DMS114 treated with DMSO at 0.1 percent for 48 hours (cell line): Measurements from ENCODE around the gene HLA-DRB1.
"Not testable (repeated sequence)": the region's sequence is repeated elsewhere in the genome, so short reads cannot be mapped to it uniquely, and the experiment has no call there.

Source experiments
- DNase-seq: peaks from one replicate; lab custom pipeline; 2025; ENCODE audit not compliant: unreplicated experiment; lab: John Stamatoyannopoulos, UW

The HLA-DRB1 gene

DNA sequence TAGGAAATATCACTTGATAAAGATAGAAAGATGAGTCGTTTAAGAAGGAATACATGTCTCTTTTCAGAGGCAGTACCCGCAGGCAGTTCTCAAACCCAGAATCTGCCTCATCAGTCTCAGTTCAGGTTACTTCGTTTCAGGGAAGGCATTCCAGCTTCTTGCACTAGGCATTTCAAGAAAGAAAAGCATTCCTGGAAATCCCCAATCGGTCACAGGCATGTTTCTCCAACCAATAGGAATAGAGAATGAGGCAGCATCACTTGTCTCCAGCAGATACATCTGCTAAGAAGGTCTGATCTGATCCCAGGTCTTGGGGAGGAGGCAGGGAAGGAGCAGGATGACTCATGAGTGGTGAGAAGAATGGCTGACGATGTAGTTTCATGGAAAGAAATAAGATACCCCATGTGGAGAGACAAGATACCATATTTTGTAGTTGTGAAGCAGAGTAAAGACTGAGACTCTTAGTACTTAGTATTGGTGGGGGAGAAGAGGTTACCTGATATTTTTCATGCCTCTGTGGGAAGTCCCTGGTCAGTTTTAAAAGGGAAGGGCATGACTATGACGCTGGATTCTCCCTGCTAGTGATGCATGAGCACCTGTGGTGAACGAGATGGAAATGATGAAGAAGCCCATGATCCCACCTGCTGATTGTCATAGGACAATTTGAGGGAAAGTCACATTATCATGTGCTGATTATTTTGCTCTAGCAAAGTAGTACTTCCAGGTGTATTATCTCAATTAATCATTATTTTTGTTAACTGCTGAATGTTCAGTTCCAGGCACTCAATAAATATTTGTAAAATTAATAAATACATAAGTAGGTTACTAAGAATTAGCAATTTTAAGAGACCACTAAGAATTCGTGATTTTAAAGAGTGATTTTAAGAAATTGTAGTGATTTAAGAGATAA is 20.3 kb upstream of the HLA-DRB1 start:
- peak; percentile 93 for DNase-seq

DNA sequence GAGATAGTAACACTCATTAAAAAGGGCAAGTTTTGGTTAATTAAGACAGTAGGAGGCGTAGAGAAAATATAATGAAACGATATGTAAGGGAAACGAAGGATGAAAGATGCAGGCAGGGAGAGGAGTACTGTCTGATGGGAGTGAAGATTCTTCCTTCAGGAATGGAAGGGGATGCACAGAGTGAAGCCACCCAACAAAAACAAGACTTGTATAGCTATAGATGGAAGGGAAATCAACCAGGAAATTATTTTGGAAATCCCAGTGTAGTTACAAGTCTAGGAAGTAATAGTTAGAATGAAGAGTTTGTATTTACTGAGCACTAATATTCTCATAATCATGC is 19.7 kb upstream of the HLA-DRB1 start:
- DNase-seq = no peak

DNA sequence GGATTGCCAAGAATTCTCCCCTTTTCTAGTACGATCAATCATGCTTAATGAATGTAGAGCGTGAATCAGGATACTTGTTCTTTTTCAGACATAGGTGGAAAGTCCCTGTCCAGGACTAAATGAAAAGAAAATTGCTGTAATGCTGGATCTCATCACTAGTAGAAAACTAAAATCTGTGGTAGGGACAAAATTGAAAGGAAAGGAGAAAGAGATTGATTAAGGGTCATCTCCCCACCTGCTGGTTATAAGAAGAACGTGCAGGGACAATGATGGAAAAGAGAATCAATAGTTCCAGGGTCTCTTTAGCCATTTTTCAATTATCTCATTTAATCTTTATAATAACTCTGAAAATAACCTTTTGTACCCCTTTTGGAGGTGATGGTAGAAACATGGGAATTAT is 18.7 kb upstream of the HLA-DRB1 start:
- DNase-seq = no peak

DNA sequence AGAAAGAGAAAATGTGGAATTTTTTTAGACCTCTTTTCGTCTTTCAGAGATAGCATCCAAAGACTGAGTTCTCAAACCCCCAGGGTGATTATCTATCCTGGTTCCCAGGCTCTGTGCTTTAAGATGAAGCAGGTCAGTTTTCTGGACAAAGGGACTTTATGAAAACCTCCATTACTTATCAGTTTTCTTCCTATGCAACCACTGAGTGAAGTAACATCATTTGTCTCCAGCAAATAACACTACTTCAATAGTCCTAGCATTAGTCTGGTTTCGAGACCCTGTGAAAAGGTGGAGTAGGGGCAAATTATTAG is 18.3 kb upstream of the HLA-DRB1 start:
- no peak for DNase-seq

DNA sequence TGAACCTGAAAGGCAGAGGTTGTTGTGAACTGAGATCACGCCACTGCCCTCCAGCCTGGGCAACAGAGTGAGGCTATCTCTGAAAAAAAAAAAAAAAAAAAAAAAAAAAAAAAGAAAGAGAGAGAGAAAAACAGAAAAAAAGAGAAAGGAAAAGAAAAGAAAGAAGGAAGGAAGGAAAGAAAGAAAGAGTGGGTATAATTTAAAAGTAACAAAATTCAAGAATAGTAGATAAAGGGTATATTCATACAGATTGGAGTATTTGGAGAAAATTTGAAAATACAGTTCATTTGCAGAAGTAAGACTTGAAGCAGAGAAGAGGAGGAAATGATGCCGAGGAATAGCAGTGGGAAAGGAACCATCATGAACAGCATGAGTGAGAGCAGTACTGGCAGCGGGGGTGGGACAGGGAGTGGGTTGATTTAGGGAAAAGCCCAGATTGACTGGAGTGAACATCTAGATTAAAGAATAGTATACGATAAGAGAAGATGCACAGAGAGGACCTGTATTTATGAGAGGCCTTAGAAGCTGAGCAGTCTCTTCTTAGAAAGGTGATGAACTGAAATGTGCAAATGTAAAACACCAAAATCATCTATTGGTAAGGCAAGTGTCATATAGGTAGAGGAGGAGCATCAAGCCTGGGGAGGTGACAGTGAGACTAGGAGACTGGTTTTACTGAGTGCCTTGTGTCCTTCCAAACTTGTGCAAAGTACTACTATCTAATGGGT is 17.8 kb upstream of the HLA-DRB1 start:
- no peak for DNase-seq

- DNase-seq = peak; percentile 52
Observed at GRCh38 chr6:32604434-32604877, 14.8 kb upstream of the HLA-DRB1 start.

DNA sequence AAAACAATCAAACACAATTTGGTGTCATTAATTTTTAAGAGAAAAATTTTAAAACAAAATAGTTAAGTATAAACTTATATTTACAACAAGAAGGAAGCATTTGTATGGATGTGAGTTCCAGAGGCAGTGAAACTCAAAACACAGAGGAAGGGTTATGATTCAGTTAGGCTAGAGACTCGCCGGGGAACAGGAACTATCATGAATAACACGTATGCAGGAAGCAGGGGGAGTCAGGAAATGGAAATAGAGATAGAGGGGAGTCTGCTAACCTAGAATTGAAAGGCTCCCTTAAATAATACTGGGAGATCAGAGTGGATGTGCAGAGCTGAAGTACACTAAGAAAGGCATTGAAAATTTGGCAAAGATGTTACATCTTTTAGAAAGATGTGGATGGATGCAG is 14.2 kb upstream of the HLA-DRB1 start:
- DNase-seq = no peak

- DNase-seq = no peak
Observed at GRCh38 chr6:32603222-32603621, 13.6 kb upstream of the HLA-DRB1 start.

DNA sequence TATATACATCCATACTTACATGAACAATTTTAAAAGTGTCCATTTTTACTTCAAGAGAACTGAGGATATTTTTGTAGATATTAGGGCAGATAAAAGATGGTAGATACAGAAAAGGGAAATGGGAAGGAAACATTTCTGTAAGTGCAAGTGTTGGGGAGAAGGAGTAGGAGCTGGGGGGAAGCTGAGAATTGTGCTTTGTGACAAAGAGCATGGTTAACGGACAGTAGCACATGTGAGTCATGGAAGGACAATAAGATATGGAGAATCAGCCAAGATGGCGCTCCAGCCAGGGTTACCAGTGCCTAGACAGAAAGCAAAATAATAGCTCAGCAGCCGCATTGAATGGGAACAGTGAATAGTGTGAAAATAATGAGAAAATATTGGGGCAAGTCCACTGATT is 12.7 kb upstream of the HLA-DRB1 start:
- DNase-seq = no peak

- no peak for DNase-seq
Observed at GRCh38 chr6:32597024-32597423, 7.4 kb upstream of the HLA-DRB1 start.

- DNase-seq = not testable (repeated sequence)
Observed at GRCh38 chr6:32590713-32591112, 1.1 kb upstream of the HLA-DRB1 start.

GRCh38 chr6:32588156-32588555 is 1.5 kb downstream of the HLA-DRB1 start:
- no peak for DNase-seq

DNA sequence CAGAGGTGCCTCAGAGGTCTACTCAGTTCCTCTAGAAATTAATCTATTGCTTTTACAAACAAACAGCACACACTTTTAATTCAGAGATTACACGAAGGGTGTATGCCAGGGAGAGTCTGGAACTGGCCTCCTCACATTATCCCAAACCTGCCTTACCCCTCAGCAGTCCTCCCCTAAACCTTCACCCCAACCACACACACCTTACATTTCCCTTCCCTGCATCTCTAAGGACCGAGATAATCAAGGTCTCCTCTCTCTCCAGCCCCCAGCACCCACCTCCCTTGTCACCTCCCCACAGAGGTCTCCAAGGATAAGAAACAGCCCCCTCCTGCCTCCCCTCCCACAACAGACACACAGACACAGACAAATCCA is 6.1 kb downstream of the HLA-DRB1 start:
- no peak for DNase-seq

- no peak for DNase-seq
Observed at GRCh38 chr6:32581315-32582095, 8.1 kb downstream of the HLA-DRB1 start.

GRCh38 chr6:32580593-32580992 is 9.1 kb downstream of the HLA-DRB1 start:
- no peak for DNase-seq

- DNase-seq = no peak
Observed at GRCh38 chr6:32578962-32579361, 10.7 kb downstream of the HLA-DRB1 start.

DNA sequence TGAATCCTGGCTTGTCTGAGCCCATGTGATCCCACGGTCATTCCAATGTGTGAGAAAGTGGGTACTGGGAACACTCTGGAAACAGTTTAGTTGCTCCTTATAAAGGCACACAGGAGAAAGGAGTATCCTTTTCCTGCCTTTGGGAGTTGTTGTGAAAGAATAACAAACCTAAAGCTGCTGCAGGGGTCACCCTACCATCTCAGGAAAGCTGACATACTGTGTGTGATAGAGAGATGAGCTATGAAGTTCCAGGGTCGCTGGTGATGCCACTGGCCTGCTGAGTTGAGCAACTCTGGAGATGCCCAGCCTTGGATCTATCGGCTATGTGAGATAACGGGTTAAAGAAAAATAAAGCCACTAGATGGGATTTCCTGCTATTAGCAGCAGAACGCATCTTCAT is 12.2 kb downstream of the HLA-DRB1 start:
- not testable (repeated sequence) for DNase-seq

DNA sequence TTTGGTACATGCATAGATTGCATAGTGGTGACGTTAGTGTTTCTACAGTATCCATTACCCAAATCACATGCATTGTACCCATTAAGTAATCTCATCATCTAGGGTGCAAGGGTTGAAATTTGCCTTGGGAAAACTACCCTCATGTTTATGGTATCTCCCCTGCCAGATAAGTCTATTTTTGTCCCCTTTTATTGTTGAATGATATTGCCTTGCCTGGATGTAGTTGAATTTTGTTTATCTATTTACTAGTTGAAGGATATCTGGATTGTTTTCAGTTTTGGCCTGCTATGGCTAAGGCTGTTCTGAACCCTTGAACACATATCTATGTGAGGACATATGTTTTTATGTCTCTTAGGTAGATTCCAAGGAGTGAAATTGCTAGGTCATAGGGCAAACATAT is 13.4 kb downstream of the HLA-DRB1 start:
- DNase-seq = no peak

DNA sequence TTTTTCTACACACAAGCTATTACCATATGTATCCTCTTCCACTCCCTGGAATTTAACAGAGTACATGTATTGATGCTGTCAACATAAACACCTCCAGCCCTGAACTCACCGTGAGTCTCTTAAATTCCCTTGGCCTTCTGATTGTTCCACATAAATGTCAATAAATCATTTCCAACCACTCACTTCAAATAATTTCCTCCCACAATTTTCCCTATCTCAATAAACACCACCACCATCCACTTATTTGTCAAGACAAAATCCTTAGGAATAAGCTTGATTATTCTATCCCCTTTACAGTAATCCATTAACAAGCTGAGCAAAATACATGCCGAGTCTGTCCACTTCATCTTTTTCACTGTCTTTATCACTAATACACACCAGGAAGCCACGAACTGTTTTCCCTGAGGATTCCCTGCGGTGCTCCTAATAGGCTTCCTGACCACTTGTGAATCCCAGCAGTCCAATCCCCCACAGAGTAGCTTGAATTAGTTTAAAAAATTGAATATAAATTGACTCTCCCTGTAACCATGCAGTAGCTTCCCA is 19.2 kb downstream of the HLA-DRB1 start:
- DNase-seq = no peak

GRCh38 chr6:32568561-32568960 is 21.1 kb downstream of the HLA-DRB1 start:
- no peak for DNase-seq

- no peak for DNase-seq
Observed at GRCh38 chr6:32566957-32567356, 22.7 kb downstream of the HLA-DRB1 start.

- no peak for DNase-seq
Observed at GRCh38 chr6:32565511-32565910, 24.1 kb downstream of the HLA-DRB1 start.
